ENCODE measurements around the gene OR5H6. TPM values are rescaled to one million over a fixed set of nuclear protein-coding genes. Genes with fewer than 3 reads are reported as not detected.

Gene OR5H6
- total and polyA plus RNA-seq, 2 experiments from 2014 or later: not detected

DNA sequence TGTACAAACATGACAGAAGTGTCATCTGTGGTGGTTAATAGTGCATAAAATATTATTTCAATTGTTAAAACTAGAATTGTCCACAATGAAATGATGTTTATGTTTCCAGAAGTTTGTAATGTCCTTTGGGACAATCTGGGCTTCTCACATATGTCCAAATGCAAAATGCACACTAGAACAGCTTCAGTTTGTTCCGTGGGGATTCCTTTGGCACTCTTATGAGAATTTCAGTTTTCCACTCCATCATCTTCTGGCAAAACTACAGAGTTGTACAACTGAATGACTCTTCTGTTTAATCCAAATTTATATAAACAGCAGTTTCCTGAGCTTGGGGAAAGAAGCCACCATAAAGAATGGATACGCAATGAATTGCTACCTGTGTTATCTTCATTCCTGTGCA is 2.0 kb upstream of the OR5H6 start:
- no peaks in the 10 kb centered on the region for H4K20me1 ChIP-seq (ENCODE audit: insufficient read depth, poor library complexity, severe bottlenecking)
- H3K27ac ChIP-seq: no peak overlapping the region
- no peaks in the 10 kb centered on the region for H3K36me3 ChIP-seq (replicated peaks; ENCODE audit: insufficient read depth, low read depth)
- no peak overlapping the region for H3K4me3 ChIP-seq
- no peaks in the 10 kb centered on the region for H3K4me1 ChIP-seq (ENCODE audit: insufficient read depth)
- DNase-seq (ENCODE audit: low spot score): no peak
- no peak overlapping the region for H2AFZ ChIP-seq
- no peaks in the 10 kb centered on the region for H3K79me2 ChIP-seq
- TF ChIP-seq EZH2phosphoT487 (IDR thresholded peaks at IDR 0.05; ENCODE audit: low read depth, severe bottlenecking, unreplicated experiment): no peak
- no peak for TF ChIP-seq EZH2 (IDR thresholded peaks at IDR 0.05; ENCODE audit: borderline replicate concordance)
- no peak overlapping the region for H3K4me2 ChIP-seq
- no peaks in the 10 kb centered on the region for H3K27me3 ChIP-seq
- H3K9me2 ChIP-seq (replicated peaks; ENCODE audit: insufficient read depth): no peaks in the 10 kb centered on the region
- 85% methylated on average over 2 of the region's 2 CpGs for WGBS (ENCODE audit: low lambda C conversion rate, missing lambda C conversion rate)
- H3K9me3 ChIP-seq (ENCODE audit: low read depth): no peaks in the 10 kb centered on the region

- TF ChIP-seq EZH2phosphoT487 (IDR thresholded peaks at IDR 0.05; ENCODE audit: low read depth, severe bottlenecking, unreplicated experiment): no peak
- no peak for TF ChIP-seq EZH2 (IDR thresholded peaks at IDR 0.05; ENCODE audit: borderline replicate concordance)
- TF ChIP-seq, protein P1, sequence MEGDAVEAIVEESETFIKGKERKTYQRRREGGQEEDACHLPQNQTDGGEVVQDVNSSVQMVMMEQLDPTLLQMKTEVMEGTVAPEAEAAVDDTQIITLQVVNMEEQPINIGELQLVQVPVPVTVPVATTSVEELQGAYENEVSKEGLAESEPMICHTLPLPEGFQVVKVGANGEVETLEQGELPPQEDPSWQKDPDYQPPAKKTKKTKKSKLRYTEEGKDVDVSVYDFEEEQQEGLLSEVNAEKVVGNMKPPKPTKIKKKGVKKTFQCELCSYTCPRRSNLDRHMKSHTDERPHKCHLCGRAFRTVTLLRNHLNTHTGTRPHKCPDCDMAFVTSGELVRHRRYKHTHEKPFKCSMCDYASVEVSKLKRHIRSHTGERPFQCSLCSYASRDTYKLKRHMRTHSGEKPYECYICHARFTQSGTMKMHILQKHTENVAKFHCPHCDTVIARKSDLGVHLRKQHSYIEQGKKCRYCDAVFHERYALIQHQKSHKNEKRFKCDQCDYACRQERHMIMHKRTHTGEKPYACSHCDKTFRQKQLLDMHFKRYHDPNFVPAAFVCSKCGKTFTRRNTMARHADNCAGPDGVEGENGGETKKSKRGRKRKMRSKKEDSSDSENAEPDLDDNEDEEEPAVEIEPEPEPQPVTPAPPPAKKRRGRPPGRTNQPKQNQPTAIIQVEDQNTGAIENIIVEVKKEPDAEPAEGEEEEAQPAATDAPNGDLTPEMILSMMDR (IDR thresholded peaks at IDR 0.05; ENCODE audit: poor library complexity): no peak
- no peaks in the 10 kb centered on the region for H3K79me2 ChIP-seq
- no peaks in the 10 kb centered on the region for H3K27me3 ChIP-seq
- no peaks in the 10 kb centered on the region for H3K4me1 ChIP-seq (ENCODE audit: insufficient read depth)
- no peak for DNase-seq (ENCODE audit: low spot score)
- H3K4me2 ChIP-seq: no peak overlapping the region
- H4K20me1 ChIP-seq (ENCODE audit: insufficient read depth, poor library complexity, severe bottlenecking): no peaks in the 10 kb centered on the region
- no peak overlapping the region for H3K27ac ChIP-seq
- WGBS (ENCODE audit: low lambda C conversion rate, missing lambda C conversion rate): 84% methylated on average over 3 of the region's 3 CpGs
- H3K4me3 ChIP-seq: no peak overlapping the region
- H3K36me3 ChIP-seq (replicated peaks; ENCODE audit: insufficient read depth, low read depth): no peaks in the 10 kb centered on the region
- no peaks in the 10 kb centered on the region for H3K9me3 ChIP-seq (ENCODE audit: low read depth)
- H3K9me2 ChIP-seq (replicated peaks; ENCODE audit: insufficient read depth): no peaks in the 10 kb centered on the region
- no peak overlapping the region for H2AFZ ChIP-seq
These were observed 5.8 kb downstream of the OR5H6 start for GRCh38 chr3:98269846-98270245.

- TF ChIP-seq EZH2 (IDR thresholded peaks at IDR 0.05; ENCODE audit: borderline replicate concordance) (no peak), EZH2phosphoT487 (IDR thresholded peaks at IDR 0.05; ENCODE audit: low read depth, severe bottlenecking, unreplicated experiment) (no peak)
- TF ChIP-seq, protein P1 (IDR thresholded peaks at IDR 0.05; ENCODE audit: poor library complexity): no peak
- H3K9me3 ChIP-seq (ENCODE audit: low read depth): no peaks in the 10 kb centered on the region
- no peaks in the 10 kb centered on the region for H3K36me3 ChIP-seq (replicated peaks; ENCODE audit: insufficient read depth, low read depth)
- H3K9me2 ChIP-seq (replicated peaks; ENCODE audit: insufficient read depth): no peaks in the 10 kb centered on the region
- no peak overlapping the region for H2AFZ ChIP-seq
- H3K79me2 ChIP-seq: no peaks in the 10 kb centered on the region
- DNase-seq (ENCODE audit: low spot score): no peak
- no peaks in the 10 kb centered on the region for H3K27me3 ChIP-seq
- no peak overlapping the region for H3K27ac ChIP-seq
- H3K4me3 ChIP-seq: no peak overlapping the region
- WGBS (ENCODE audit: low lambda C conversion rate, missing lambda C conversion rate): 75% methylated on average over 3 of the region's 3 CpGs
- H3K4me2 ChIP-seq: no peak overlapping the region
- H4K20me1 ChIP-seq (ENCODE audit: insufficient read depth, poor library complexity, severe bottlenecking): no peaks in the 10 kb centered on the region
- no peaks in the 10 kb centered on the region for H3K4me1 ChIP-seq (ENCODE audit: insufficient read depth)
These were observed 8.1 kb downstream of the OR5H6 start for GRCh38 chr3:98272126-98272525.

GRCh38 chr3:98274914-98275313 is 10.9 kb downstream of the OR5H6 start:
- Histone ChIP-seq H4K20me1 (ENCODE audit: insufficient read depth, poor library complexity, severe bottlenecking) (no peaks in the 10 kb centered on the region), H3K4me1 (ENCODE audit: insufficient read depth) (no peaks in the 10 kb centered on the region), H2AFZ (no peak overlapping the region), H3K27me3 (no peaks in the 10 kb centered on the region), H3K27ac (no peak overlapping the region), H3K4me2 (no peak overlapping the region), H3K79me2 (no peaks in the 10 kb centered on the region), H3K36me3 (replicated peaks; ENCODE audit: insufficient read depth, low read depth) (no peaks in the 10 kb centered on the region), H3K4me3 (no peak overlapping the region), H3K9me2 (replicated peaks; ENCODE audit: insufficient read depth) (no peaks in the 10 kb centered on the region), H3K9me3 (ENCODE audit: low read depth) (no peaks in the 10 kb centered on the region)
- TF ChIP-seq, protein P1 (IDR thresholded peaks at IDR 0.05; ENCODE audit: poor library complexity): no peak
- TF ChIP-seq EZH2 (IDR thresholded peaks at IDR 0.05; ENCODE audit: borderline replicate concordance) (no peak), EZH2phosphoT487 (IDR thresholded peaks at IDR 0.05; ENCODE audit: low read depth, severe bottlenecking, unreplicated experiment) (no peak)
- no peak for DNase-seq (ENCODE audit: low spot score)
- 91% methylated on average over 3 of the region's 3 CpGs for WGBS (ENCODE audit: low lambda C conversion rate, missing lambda C conversion rate)

Measured in hepatocyte (in vitro differentiated cells).